Breast epithelium (tissue), 3 donors: ENCODE results near the gene FAT1.

Experiments
- POLR2A ChIP-seq: fragments of 450-650 bp; IDR thresholded peaks from one replicate; pipeline ENCODE4 v1.6.1; 2016; ENCODE audit warnings: antibody characterized with exemption, mild to moderate bottlenecking, moderate library complexity
- POLR2AphosphoS5 ChIP-seq, 3 donors: sonication (generic); formaldehyde crosslinking; IDR thresholded peaks; one replicate each; pipeline ENCODE4 v1.6.1; 2017; ENCODE audit warnings: antibody characterized with exemption in 3 of 3
- TF ChIP-seq, protein P1 (sequence below), 3 donors: fragments of 450-650 bp; IDR thresholded peaks; one replicate each; pipeline ENCODE4 v1.5.1; 2016 to 2017; ENCODE audit warnings: antibody characterized with exemption in 3 of 3, mild to moderate bottlenecking in 3 of 3, moderate library complexity in 3 of 3

GRCh38 chr4:186621959-186622553, 101.6 kb downstream of the FAT1 start:
- TF ChIP-seq, protein P1, sequence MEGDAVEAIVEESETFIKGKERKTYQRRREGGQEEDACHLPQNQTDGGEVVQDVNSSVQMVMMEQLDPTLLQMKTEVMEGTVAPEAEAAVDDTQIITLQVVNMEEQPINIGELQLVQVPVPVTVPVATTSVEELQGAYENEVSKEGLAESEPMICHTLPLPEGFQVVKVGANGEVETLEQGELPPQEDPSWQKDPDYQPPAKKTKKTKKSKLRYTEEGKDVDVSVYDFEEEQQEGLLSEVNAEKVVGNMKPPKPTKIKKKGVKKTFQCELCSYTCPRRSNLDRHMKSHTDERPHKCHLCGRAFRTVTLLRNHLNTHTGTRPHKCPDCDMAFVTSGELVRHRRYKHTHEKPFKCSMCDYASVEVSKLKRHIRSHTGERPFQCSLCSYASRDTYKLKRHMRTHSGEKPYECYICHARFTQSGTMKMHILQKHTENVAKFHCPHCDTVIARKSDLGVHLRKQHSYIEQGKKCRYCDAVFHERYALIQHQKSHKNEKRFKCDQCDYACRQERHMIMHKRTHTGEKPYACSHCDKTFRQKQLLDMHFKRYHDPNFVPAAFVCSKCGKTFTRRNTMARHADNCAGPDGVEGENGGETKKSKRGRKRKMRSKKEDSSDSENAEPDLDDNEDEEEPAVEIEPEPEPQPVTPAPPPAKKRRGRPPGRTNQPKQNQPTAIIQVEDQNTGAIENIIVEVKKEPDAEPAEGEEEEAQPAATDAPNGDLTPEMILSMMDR (IDR thresholded peaks at IDR 0.05): no peak
- no peak for TF ChIP-seq POLR2A
- TF ChIP-seq POLR2AphosphoS5 (IDR thresholded peaks at IDR 0.05): no peak
